BLaER1 (cell line): ENCODE measurements around the gene IL1B.

Experiments
- H3K27ac ChIP-seq: shearing (Covaris generic); formaldehyde crosslinking; 2 replicates; pipeline ENCODE4 v1.8.1; 2022
- H3K27me3 ChIP-seq: shearing (Covaris generic); formaldehyde crosslinking; 2 replicates; pipeline ENCODE4 v1.8.1; 2022
- H3K36me3 ChIP-seq: shearing (Covaris generic); formaldehyde crosslinking; 2 replicates; pipeline ENCODE4 v1.8.1; 2022
- H3K4me1 ChIP-seq: shearing (Covaris generic); formaldehyde crosslinking; 2 replicates; pipeline ENCODE4 v1.8.1; 2022
- H3K4me2 ChIP-seq: shearing (Covaris generic); formaldehyde crosslinking; 2 replicates; pipeline ENCODE4 v1.8.1; 2022
- H3K4me3 ChIP-seq: shearing (Covaris generic); formaldehyde crosslinking; 2 replicates; pipeline ENCODE4 v1.8.1; 2022
- H3K9ac ChIP-seq: shearing (Covaris generic); formaldehyde crosslinking; 2 replicates; pipeline ENCODE4 v1.8.1; 2022
- H3K9me3 ChIP-seq: shearing (Covaris generic); formaldehyde crosslinking; 2 replicates; pipeline ENCODE4 v1.8.1; 2022
- H4K20me1 ChIP-seq: shearing (Covaris generic); formaldehyde crosslinking; 2 replicates; pipeline ENCODE4 v1.8.1; 2022
- Cebpa-rat ChIP-seq: shearing (Covaris generic); IDR thresholded peaks from 2 replicates; pipeline ENCODE4 v1.8.1; 2022

IL1B gene

DNA sequence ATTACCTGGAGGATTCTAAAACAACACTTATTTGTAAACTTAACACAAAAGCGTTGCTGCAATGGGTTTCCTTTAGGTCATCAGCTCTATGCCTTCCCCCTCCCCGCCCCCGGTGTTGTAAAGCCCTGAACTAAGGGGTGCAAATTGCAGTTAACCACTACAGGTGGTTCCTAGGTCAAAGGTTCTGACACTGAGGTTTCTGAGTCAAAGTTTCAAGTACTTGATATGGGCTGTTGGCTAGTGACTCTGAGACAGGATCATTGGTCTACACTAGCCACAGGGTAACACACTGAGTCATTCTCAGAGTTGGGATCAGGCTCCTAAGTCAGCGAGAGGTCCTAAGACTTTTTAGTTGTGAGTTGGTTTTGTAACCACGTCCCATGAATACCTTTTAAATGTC lies 15.4 kb downstream of the IL1B start:
- Histone ChIP-seq H3K27me3 (no peaks in the 10 kb centered on the region), H4K20me1 (no peaks in the 10 kb centered on the region), H3K4me2 (peak overlapping the region; percentile 50), H3K27ac (peak overlapping the region; percentile 42; the same call in 1 of the 2 replicates), H3K9ac (no peak overlapping the region), H3K36me3 (no peaks in the 10 kb centered on the region), H3K4me3 (no peak overlapping the region), H3K9me3 (peaks cover 8% of the 10 kb centered on the region; the same call in 1 of the 2 replicates), H3K4me1 (peaks cover 58% of the 10 kb centered on the region)
- no peak for TF ChIP-seq Cebpa-rat

GRCh38 chr2:112820343-112820742 lies 16.2 kb downstream of the IL1B start:
- no peak overlapping the region for H3K27ac ChIP-seq
- no peaks in the 10 kb centered on the region for H3K36me3 ChIP-seq
- H3K27me3 ChIP-seq: no peaks in the 10 kb centered on the region
- peaks cover 58% of the 10 kb centered on the region for H3K4me1 ChIP-seq
- no peak overlapping the region for H3K9ac ChIP-seq
- peak overlapping the region; percentile 50; the same call in 1 of the 2 replicates for H3K4me2 ChIP-seq
- H3K4me3 ChIP-seq: no peak overlapping the region
- no peak for TF ChIP-seq Cebpa-rat
- peaks cover 8% of the 10 kb centered on the region; the same call in 1 of the 2 replicates for H3K9me3 ChIP-seq
- H4K20me1 ChIP-seq: no peaks in the 10 kb centered on the region

GRCh38 chr2:112819081-112819480 lies 17.5 kb downstream of the IL1B start:
- Histone ChIP-seq H4K20me1 (no peaks in the 10 kb centered on the region), H3K4me1 (peaks cover 46% of the 10 kb centered on the region), H3K27me3 (no peaks in the 10 kb centered on the region), H3K9ac (no peak overlapping the region), H3K36me3 (no peaks in the 10 kb centered on the region), H3K9me3 (peaks cover 8% of the 10 kb centered on the region; the same call in 1 of the 2 replicates), H3K4me3 (no peak overlapping the region), H3K27ac (no peak overlapping the region), H3K4me2 (no peak overlapping the region)
- no peak for TF ChIP-seq Cebpa-rat

- Histone ChIP-seq H3K4me2 (no peak overlapping the region), H3K9me3 (peaks cover 7% of the 10 kb centered on the region; the same call in 1 of the 2 replicates), H3K27ac (0 out of 2 replicates have a peak overlapping the region, but pooled peaks have one; percentile 20), H3K9ac (no peak overlapping the region), H3K4me3 (no peak overlapping the region), H3K27me3 (no peaks in the 10 kb centered on the region), H3K36me3 (no peaks in the 10 kb centered on the region), H3K4me1 (peaks cover 44% of the 10 kb centered on the region), H4K20me1 (no peaks in the 10 kb centered on the region)
- no peak for TF ChIP-seq Cebpa-rat
Observed at GRCh38 chr2:112818094-112818902, 18.3 kb downstream of the IL1B start.

GRCh38 chr2:112817082-112817689 lies 19.4 kb downstream of the IL1B start:
- Histone ChIP-seq H3K4me3 (no peak overlapping the region), H3K27ac (no peak overlapping the region), H4K20me1 (no peaks in the 10 kb centered on the region), H3K4me1 (peaks cover 35% of the 10 kb centered on the region), H3K27me3 (no peaks in the 10 kb centered on the region), H3K9ac (no peak overlapping the region), H3K36me3 (no peaks in the 10 kb centered on the region), H3K4me2 (no peak overlapping the region), H3K9me3 (peaks cover 7% of the 10 kb centered on the region; the same call in 1 of the 2 replicates)
- no peak for TF ChIP-seq Cebpa-rat

DNA sequence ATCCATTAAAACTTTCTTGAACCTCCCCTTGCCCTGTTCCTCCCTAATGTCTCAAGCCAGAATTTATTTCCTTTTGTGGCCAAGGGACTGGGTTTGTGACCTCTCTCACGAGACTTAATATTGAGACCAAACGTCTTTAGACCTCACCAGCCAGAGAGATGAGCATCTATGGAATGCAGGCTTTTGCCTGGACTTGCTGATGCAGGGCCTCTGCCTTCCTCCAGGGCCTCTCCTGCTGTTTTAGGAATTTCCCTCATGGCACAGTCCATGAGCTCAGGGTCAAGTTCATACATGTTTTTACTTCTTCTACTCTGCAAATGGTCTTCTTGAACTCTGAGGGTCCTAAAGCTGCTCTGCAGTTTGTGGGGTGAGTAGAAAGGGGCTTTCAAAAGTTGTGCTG lies 22.3 kb downstream of the IL1B start:
- TF ChIP-seq Cebpa-rat: no peak
- Histone ChIP-seq H3K27ac (no peak overlapping the region), H3K9ac (no peak overlapping the region), H4K20me1 (no peaks in the 10 kb centered on the region), H3K4me3 (no peak overlapping the region), H3K4me1 (peaks cover 20% of the 10 kb centered on the region), H3K36me3 (no peaks in the 10 kb centered on the region), H3K9me3 (peaks cover 20% of the 10 kb centered on the region), H3K27me3 (no peaks in the 10 kb centered on the region), H3K4me2 (no peak overlapping the region)

DNA sequence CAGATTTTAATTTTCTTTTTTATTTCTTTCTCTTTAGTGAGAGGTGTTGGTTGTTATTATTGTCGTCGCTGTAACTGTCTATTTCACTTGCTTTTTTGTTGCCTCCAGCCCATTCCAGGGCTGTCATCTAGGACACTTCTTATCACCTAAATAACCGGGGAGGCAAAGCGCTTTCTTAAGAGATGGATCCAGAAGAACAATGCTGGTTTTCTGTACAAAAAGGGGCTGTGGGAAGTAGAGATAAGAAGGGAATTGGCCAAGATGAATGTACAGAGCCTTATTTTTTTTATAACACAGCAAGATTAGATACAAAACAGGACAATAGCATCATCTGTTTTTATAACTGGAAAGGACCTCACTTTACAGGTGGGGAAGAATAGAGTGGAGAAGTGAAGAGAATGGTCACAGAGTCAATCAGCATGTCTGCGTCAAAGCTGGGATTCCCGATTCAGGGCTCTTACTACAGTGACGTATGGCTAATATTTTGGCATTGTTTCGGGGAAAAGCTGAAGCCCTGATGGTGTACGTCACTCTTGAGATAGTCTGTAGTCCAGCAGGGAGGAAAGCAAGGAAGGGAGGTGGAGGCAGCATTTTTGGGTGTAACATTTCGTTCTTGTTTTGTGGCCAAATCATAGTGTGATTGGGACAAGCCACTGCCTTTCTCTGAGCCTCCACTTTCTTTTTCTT lies 23.2 kb downstream of the IL1B start:
- Histone ChIP-seq H3K27ac (no peak overlapping the region), H3K9me3 (peaks cover 27% of the 10 kb centered on the region), H3K4me1 (peaks cover 18% of the 10 kb centered on the region)

GRCh38 chr2:112812318-112813267 lies 24.0 kb downstream of the IL1B start:
- no peaks in the 10 kb centered on the region for H3K36me3 ChIP-seq
- H3K9ac ChIP-seq: no peak overlapping the region
- no peak overlapping the region for H3K27ac ChIP-seq
- peaks cover 35% of the 10 kb centered on the region for H3K9me3 ChIP-seq
- H4K20me1 ChIP-seq: no peaks in the 10 kb centered on the region
- H3K4me3 ChIP-seq: no peak overlapping the region
- H3K27me3 ChIP-seq: no peaks in the 10 kb centered on the region
- peak overlapping the region; percentile 65; the same call in 1 of the 2 replicates for H3K4me2 ChIP-seq
- no peak for TF ChIP-seq Cebpa-rat
- H3K4me1 ChIP-seq: peaks cover 13% of the 10 kb centered on the region

More for the DNA sequence above, 23.2 kb downstream of the IL1B start:
- Histone ChIP-seq H3K4me2 (no peak overlapping the region), H3K27me3 (no peaks in the 10 kb centered on the region), H3K36me3 (no peaks in the 10 kb centered on the region), H3K4me3 (no peak overlapping the region), H4K20me1 (no peaks in the 10 kb centered on the region), H3K9ac (no peak overlapping the region)
- TF ChIP-seq Cebpa-rat: no peak

DNA sequence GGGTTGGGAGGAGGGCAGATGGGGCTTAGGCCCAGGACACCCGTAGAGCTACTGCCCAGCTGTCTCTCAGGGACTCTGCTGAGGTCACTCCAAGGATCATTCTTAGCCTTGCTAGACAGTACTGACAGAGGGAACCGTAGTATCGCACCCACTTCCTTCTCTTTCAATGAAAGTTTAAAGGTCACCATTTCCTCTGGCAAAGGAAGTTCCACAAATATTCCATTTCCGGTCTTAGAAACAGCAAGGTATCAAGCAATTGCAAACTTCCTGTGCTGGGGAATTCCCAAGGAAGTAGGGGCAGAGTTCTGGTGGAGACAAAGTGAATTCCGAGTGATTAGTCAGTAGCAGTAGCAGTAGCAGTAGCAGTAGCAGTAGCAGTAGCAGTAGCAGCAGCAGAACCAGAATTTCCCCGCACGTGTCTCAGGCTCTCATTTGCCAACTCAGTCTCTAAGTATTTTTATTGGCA lies 24.7 kb downstream of the IL1B start:
- Histone ChIP-seq H3K4me2 (peak overlapping the region; percentile 65), H3K9me3 (peaks cover 42% of the 10 kb centered on the region)
- TF ChIP-seq Cebpa-rat: no peak

More for the DNA sequence above, 24.7 kb downstream of the IL1B start:
- Histone ChIP-seq H3K27me3 (no peaks in the 10 kb centered on the region), H3K4me3 (no peak overlapping the region), H3K36me3 (no peaks in the 10 kb centered on the region), H3K27ac (peak overlapping the region; percentile 61), H3K9ac (no peak overlapping the region), H3K4me1 (peaks cover 13% of the 10 kb centered on the region), H4K20me1 (no peaks in the 10 kb centered on the region)
